GM08714 (cell line): ENCODE measurements around the gene KRI1.

ENCODE experiments used
- H3K4me3 ChIP-seq: fragments of 200-500 bp; sonication (Bioruptor generic); 2 replicates; pipeline ENCODE4 v1.5.1; 2014; ENCODE audit warnings: mild to moderate bottlenecking, low read length, inconsistent platforms
- ZNF274 ChIP-seq: IDR thresholded peaks from 2 replicates; pipeline ENCODE4 v1.6.1; 2012; ENCODE audit warnings: mild to moderate bottlenecking, low read depth, low read length

Gene KRI1

GRCh38 chr19:10525636-10526035 lies 40.2 kb downstream of the KRI1 start:
- no peak for TF ChIP-seq ZNF274
- H3K4me3 ChIP-seq = no peak overlapping the region

GRCh38 chr19:10523135-10523636 lies 42.6 kb downstream of the KRI1 start:
- no peak for TF ChIP-seq ZNF274
- no peak overlapping the region for H3K4me3 ChIP-seq

- no peak overlapping the region for H3K4me3 ChIP-seq
Observed at GRCh38 chr19:10521461-10522171, 44.2 kb downstream of the KRI1 start.

GRCh38 chr19:10520652-10521318 lies 45.0 kb downstream of the KRI1 start:
- no peak for TF ChIP-seq ZNF274
- H3K4me3 ChIP-seq = no peak overlapping the region

More at GRCh38 chr19:10521461-10522171, 44.2 kb downstream of the KRI1 start:
- no peak for TF ChIP-seq ZNF274

GRCh38 chr19:10519421-10519820 lies 46.4 kb downstream of the KRI1 start:
- no peak overlapping the region for H3K4me3 ChIP-seq
- no peak for TF ChIP-seq ZNF274

GRCh38 chr19:10518444-10519361 lies 47.1 kb downstream of the KRI1 start:
- no peak overlapping the region for H3K4me3 ChIP-seq
- TF ChIP-seq ZNF274 = no peak

- H3K4me3 ChIP-seq = no peak overlapping the region
- no peak for TF ChIP-seq ZNF274
Observed at GRCh38 chr19:10517760-10518443, 47.9 kb downstream of the KRI1 start.

- H3K4me3 ChIP-seq = no peak within 1 kb of the TSS
Observed at GRCh38 chr19:10517361-10517759, 48.5 kb downstream of the KRI1 start, which contains the start of gene S1PR5. Gene S1PR5, minus strand, starts transcription at chr19:10517447. Its CDS starts 2,436 bp downstream, at chr19:10515011.

GRCh38 chr19:10516671-10517286 lies 49.0 kb downstream of the KRI1 start:
- TF ChIP-seq ZNF274 = no peak
- H3K4me3 ChIP-seq = no peak overlapping the region

More at GRCh38 chr19:10517361-10517759, 48.5 kb downstream of the KRI1 start, which contains the start of gene S1PR5:
- no peak for TF ChIP-seq ZNF274

GRCh38 chr19:10516064-10516385 lies 49.8 kb downstream of the KRI1 start:
- H3K4me3 ChIP-seq = no peak overlapping the region
- no peak for TF ChIP-seq ZNF274

- no peak overlapping the region for H3K4me3 ChIP-seq
- no peak for TF ChIP-seq ZNF274
Observed at GRCh38 chr19:10514211-10515145, 51.3 kb downstream of the KRI1 start.

- no peak for TF ChIP-seq ZNF274
- H3K4me3 ChIP-seq = no peak overlapping the region
Observed at GRCh38 chr19:10513223-10513622, 52.6 kb downstream of the KRI1 start.
